Measurements from ENCODE around the gene EVI5L. TPM values are rescaled to one million over a fixed set of nuclear protein-coding genes. Genes with fewer than 3 reads are reported as not detected.

EVI5L gene
- total and polyA plus RNA-seq, 2 donors (not counting 3 experiments of a cell fraction or from before 2014, with no cell fraction given), result 11.9 to 13.5 TPM

GRCh38 chr19:7907544-7907943 is 77.5 kb downstream of the EVI5L start:
- BruUV-seq (replicated peaks), result no TSS peak
- POLR2A ChIA-PET, result no interaction called here

More at GRCh38 chr19:7907544-7907943, 77.5 kb downstream of the EVI5L start:
- Histone ChIP-seq H3K27me3 (ENCODE audit: control insufficient read depth in 2 of 2, insufficient read depth in 2 of 2, low read length in 2 of 2) (no peaks in the 10 kb centered on the region), H3K27ac (ENCODE audit: insufficient read depth, low read depth, low read length) (no peak overlapping the region), H3K36me3 (ENCODE audit: control insufficient read depth in 2 of 2, extremely low read depth in 1 of 2, insufficient read depth in 2 of 2, low read length in 2 of 2) (peaks cover 0 to 23% of the 10 kb centered on the region in 2 experiments), H3K4me1 (ENCODE audit: control insufficient read depth, extremely low read depth, insufficient read depth, low read length) (peaks cover 15% of the 10 kb centered on the region), H3K79me2 (ENCODE audit: control insufficient read depth, insufficient read depth, low read length) (peaks cover 28% of the 10 kb centered on the region), H3K9ac (replicated peaks; ENCODE audit: extremely low read depth, insufficient read depth, low read length) (no peak overlapping the region), H3K4me3 (replicated peaks in 1 of 3; ENCODE audit: insufficient read depth in 1 of 3, low read depth in 1 of 3, low read length in 3 of 3) (no peak overlapping the region), H3K9me3 (replicated peaks; ENCODE audit: control insufficient read depth, insufficient read depth, low read length) (no peaks in the 10 kb centered on the region), H3K9me1 (replicated peaks; ENCODE audit: control insufficient read depth, extremely low read depth, insufficient read depth, low read length) (no peaks in the 10 kb centered on the region), H4K20me1 (replicated peaks; ENCODE audit: control insufficient read depth, extremely low read depth, insufficient read depth, low read length) (no peaks in the 10 kb centered on the region), H2AFZ (ENCODE audit: low read depth, low read length) (no peak overlapping the region), H3K4me2 (ENCODE audit: insufficient read depth, low read length) (no peak overlapping the region)
- TF ChIP-seq POLR2A (IDR thresholded peaks at IDR 0.05; ENCODE audit: low read depth, low read length) (no peak), CTCF (IDR thresholded peaks at IDR 0.05; ENCODE audit: extremely low read depth in 1 of 2, insufficient read depth in 1 of 2, low read depth in 1 of 2, low read length in 2 of 2) (no peak), EZH2 (IDR thresholded peaks at IDR 0.05; ENCODE audit: borderline replicate concordance, low read depth, low read length, severe bottlenecking) (no peak), MYC (IDR thresholded peaks at IDR 0.05; ENCODE audit: low read depth, low read length) (no peak), GATA2 (IDR thresholded peaks at IDR 0.05; ENCODE audit: insufficient read depth, insufficient read length, low read depth, low read length) (no peak), JUN (IDR thresholded peaks at IDR 0.05; ENCODE audit: borderline replicate concordance, insufficient read depth, insufficient read length, low read depth) (no peak), POLR2AphosphoS5 (IDR thresholded peaks at IDR 0.05; ENCODE audit: insufficient read depth, low read depth, low read length) (no peak), FOS (IDR thresholded peaks at IDR 0.05; ENCODE audit: borderline replicate concordance, insufficient read depth, low read length) (no peak), MAX (IDR thresholded peaks at IDR 0.05; ENCODE audit: insufficient read depth, insufficient read length) (no peak)
- intact Hi-C loops (cut with micrococcal nuclease), result no loop called here
- CTCF ChIA-PET, result interaction anchor here (1.0 kb wide), 1 partner anchor 10 kb away, joined by 4 read pairs; no protein-coding TSS in a partner anchor
- no peak for DNase-seq (ENCODE audit: low read depth, low spot score)
- dilution Hi-C loops (cut with MboI; ENCODE audit: extremely low pct_ligation_motif_present, low sequenced_read_pairs), result no loop called here
- FAIRE-seq, result no peak

Data from endothelial cell of umbilical vein (primary cell).